NB4 (cell line): ENCODE data around the gene RDH13.

Experiments
- DNase-seq: peaks from one replicate; pipeline ENCODE4 v3.0.0; 2010; ENCODE audit warnings: low read depth
- H3K4me3 ChIP-seq: one replicate; pipeline ENCODE4 v1.5.1; 2011; ENCODE audit warnings: mild to moderate bottlenecking, low read depth, low read length, moderate library complexity
- MYC ChIP-seq: IDR thresholded peaks from 2 replicates; pipeline ENCODE4 v1.6.1; 2011; ENCODE audit warnings: low read depth, low read length
- POLR2A ChIP-seq: IDR thresholded peaks from 2 replicates; pipeline ENCODE4 v1.6.1; 2011; ENCODE audit warnings: mild to moderate bottlenecking; ENCODE audit not compliant: insufficient read length; ENCODE audit errors: extremely low read depth
- TF ChIP-seq, protein P1 (sequence below): IDR thresholded peaks from one replicate; pipeline ENCODE4 v1.5.1; 2012; ENCODE audit warnings: low read depth, low read length
- TF ChIP-seq, protein P2 (sequence below): IDR thresholded peaks from 2 replicates; pipeline ENCODE4 v1.6.1; 2011; ENCODE audit warnings: low read depth, low read length

RDH13 gene

DNA sequence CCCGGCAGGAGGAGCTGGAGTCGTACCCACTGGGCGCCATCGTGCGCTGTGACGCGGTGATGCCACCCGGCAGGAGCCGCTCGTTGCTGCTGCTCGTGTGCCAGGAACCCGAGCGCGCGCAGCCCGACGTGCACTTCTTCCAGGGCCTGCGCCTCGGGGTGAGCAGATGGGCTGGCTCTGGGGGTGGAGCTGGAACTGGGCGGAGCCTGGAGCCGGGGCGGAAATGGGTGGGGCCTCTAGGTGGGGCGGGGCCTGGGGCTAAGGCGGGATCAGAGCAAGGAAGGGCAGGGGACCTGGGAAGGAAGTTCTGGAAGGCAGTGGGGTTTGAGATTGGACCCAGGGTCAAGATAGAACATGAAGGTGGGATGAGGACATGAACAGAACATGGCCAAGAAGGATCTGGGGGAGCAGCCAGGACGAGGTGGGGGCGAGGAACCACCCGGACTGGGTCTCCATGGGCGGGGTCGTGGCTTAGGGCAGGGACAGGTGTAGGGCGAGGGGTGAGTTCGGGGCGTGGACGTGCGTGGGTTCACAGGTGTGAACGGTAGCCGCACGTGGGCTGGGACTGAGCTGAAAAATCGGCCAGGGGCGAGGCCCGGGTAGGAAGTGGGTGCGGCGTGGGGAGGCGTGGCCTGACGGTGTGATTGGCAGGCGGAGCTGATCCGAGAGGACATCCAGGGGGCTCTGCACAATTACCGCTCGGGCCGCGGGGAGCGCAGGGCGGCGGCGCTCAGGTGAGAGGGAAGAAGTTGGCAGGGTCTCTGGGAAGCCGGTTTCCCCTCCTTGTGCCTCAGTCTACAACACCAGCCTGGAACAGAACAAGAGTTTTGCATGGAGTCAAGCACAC is 17.4 kb upstream of the RDH13 start:
- H3K4me3 ChIP-seq, result peak overlapping the region; percentile 64
- TF ChIP-seq, protein P1, sequence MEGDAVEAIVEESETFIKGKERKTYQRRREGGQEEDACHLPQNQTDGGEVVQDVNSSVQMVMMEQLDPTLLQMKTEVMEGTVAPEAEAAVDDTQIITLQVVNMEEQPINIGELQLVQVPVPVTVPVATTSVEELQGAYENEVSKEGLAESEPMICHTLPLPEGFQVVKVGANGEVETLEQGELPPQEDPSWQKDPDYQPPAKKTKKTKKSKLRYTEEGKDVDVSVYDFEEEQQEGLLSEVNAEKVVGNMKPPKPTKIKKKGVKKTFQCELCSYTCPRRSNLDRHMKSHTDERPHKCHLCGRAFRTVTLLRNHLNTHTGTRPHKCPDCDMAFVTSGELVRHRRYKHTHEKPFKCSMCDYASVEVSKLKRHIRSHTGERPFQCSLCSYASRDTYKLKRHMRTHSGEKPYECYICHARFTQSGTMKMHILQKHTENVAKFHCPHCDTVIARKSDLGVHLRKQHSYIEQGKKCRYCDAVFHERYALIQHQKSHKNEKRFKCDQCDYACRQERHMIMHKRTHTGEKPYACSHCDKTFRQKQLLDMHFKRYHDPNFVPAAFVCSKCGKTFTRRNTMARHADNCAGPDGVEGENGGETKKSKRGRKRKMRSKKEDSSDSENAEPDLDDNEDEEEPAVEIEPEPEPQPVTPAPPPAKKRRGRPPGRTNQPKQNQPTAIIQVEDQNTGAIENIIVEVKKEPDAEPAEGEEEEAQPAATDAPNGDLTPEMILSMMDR, result no peak
- TF ChIP-seq, protein P2, sequence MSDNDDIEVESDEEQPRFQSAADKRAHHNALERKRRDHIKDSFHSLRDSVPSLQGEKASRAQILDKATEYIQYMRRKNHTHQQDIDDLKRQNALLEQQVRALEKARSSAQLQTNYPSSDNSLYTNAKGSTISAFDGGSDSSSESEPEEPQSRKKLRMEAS, result peak; percentile 82
- peak; percentile 30 for TF ChIP-seq POLR2A
- DNase-seq, result peak; percentile 81

DNA sequence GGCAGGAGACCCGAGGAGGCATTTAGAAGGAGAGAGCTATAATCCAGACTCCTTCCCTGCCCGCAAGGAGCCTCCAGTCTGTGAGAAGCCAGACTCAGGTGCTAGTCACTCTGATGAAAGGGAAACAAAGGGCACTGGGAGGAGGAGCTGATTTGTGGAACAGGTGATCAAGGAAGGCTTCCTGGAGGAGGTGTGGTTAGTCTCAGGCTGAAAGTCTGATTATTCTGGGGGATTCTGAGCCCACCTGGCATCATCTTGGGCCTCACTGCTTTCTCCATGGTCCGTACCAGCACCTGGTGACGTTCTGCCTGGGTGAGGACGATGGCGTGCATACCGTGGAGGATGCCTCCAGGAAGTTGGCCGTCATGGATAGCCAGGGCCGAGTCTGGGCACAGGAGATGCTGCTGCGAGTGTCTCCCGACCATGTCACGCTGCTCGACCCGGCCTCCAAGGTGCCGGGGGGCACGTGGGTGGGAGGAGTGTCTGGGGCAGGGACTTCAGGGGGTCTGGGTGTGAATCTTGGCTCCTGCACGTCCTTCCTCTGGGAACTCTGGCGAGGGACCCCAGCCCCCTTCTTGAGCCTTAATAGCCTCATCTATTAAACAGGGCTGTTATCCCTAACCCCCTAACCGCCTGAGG is 16.6 kb upstream of the RDH13 start:
- H3K4me3 ChIP-seq, result no peak overlapping the region
- no peak for DNase-seq
- TF ChIP-seq POLR2A, result no peak
- TF ChIP-seq, protein P2, result no peak
- TF ChIP-seq, protein P1, result no peak
- TF ChIP-seq MYC, result no peak

DNA sequence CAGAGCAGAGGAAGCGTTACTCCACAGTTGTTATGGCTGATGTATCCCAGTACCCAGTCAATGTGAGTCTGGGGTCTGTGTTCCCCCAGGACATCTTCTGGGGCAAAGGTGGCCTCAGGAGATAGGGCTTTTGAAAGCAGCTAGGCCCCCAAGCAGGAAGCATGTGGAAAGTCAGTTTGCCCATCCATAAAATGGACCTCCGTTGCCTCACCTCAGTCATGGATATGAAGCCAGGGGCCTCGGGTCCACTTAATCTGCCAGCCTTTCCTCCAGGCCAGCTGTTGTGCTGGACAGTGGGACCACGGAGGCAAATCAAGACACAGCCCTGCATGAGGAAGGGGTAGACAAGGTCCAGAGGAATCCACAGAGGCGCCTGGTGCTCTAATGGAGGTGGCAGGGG is 16.0 kb upstream of the RDH13 start:
- H3K4me3 ChIP-seq, result no peak overlapping the region
- TF ChIP-seq, protein P1, result no peak
- no peak for TF ChIP-seq MYC
- TF ChIP-seq, protein P2, result no peak
- no peak for DNase-seq

DNA sequence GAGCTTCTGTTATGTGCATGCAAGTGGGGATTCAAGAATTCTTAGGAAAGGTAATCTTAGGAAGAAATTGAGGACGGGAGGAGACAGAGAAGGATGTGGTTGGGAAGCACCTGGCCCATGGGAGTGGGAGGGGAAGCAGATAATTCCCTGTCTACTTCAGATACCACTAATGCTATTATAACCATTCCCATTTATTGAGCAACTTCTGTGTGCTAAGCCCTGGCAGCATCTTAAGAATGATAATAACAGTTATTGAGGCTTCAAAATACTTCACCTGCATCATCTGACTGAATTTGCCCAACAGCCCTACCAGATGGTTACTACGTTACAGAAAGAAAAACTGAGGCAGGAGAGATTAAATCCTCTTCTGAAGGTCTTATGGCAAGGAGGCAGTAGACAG is 14.2 kb upstream of the RDH13 start:
- H3K4me3 ChIP-seq, result no peak overlapping the region
- TF ChIP-seq MYC (no peak), POLR2A (no peak)
- TF ChIP-seq, protein P1, result no peak
- TF ChIP-seq, protein P2, result no peak
- DNase-seq, result no peak

DNA sequence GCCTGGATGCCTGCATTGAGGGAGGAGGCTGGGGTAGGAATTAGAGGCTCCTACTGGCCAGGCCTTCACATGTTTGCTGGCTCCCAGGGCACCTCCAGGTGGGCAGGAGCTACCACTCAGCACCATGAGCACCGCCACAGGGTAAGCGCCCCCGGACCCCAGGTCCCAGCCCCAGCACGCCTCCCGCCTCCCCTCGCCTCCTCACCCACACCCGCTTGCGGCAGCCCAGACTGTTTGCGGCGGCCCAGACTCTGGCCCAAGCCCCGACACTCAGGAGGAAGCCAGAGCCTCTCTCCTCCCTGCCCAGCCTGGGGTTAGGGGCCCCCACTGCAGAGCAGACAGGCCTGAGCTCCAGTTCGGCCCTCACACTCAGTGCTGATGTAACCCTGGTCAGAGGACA is 13.4 kb upstream of the RDH13 start:
- no peak for TF ChIP-seq MYC
- TF ChIP-seq, protein P2, result no peak
- TF ChIP-seq, protein P1, result no peak
- no peak for TF ChIP-seq POLR2A

More for the DNA sequence above, 13.4 kb upstream of the RDH13 start:
- H3K4me3 ChIP-seq, result no peak overlapping the region
- DNase-seq, result no peak
